Keratinocyte (primary cell): ENCODE measurements around the gene ZCWPW1. TPM values are rescaled to one million over a fixed set of nuclear protein-coding genes. Genes with fewer than 3 reads are reported as not detected.

Experiments
- DNase-seq: peaks from one replicate; pipeline ENCODE4 v3.0.0-alpha.2; 2011; ENCODE audit warnings: low read depth, missing footprints, low spot score
- FAIRE-seq: peaks from 2 replicates; lab custom pipeline; 2011; peaks lifted over from hg19 to GRCh38; lab: Jason Lieb, UNC
- H2AFZ ChIP-seq: 2 replicates; pipeline ENCODE4 v1.6.0; 2012; ENCODE audit warnings: low read length, control low read depth, inconsistent platforms; ENCODE audit not compliant: control insufficient read depth
- H3K27ac ChIP-seq: 2 replicates; pipeline ENCODE4 v1.5.1; 2011; ENCODE audit warnings: low read length; ENCODE audit not compliant: control insufficient read depth, insufficient read depth
- H3K27me3 ChIP-seq: 3 replicates; pipeline ENCODE4 v1.6.0; 2011; ENCODE audit warnings: low read length; ENCODE audit not compliant: control insufficient read depth, insufficient read depth; ENCODE audit errors: extremely low read depth
- H3K36me3 ChIP-seq, 2 experiments: 2 replicates in 1 of 2; 3 replicates in 1 of 2; pipeline ENCODE4 v1.5.1; 2011; ENCODE audit warnings: low read length in 2 of 2, mild to moderate bottlenecking in 1 of 2; ENCODE audit not compliant: control insufficient read depth in 2 of 2, insufficient read depth in 2 of 2; ENCODE audit errors: extremely low read depth in 1 of 2
- H3K4me1 ChIP-seq: 3 replicates; pipeline ENCODE4 v1.5.1; 2011; ENCODE audit warnings: low read length; ENCODE audit not compliant: control insufficient read depth, insufficient read depth; ENCODE audit errors: extremely low read depth
- H3K4me2 ChIP-seq: 3 replicates; pipeline ENCODE4 v1.6.0; 2011; ENCODE audit warnings: low read depth, low read length; ENCODE audit not compliant: control insufficient read depth, insufficient read depth; ENCODE audit errors: extremely low read depth
- H3K4me3 ChIP-seq, 3 experiments: fragments of 200-600 bp in 1 of 3; sonication (generic) in 1 of 3; 2 replicates in 2 of 3; 3 replicates in 1 of 3; pipeline ENCODE4 v1.5.1; 2011 to 2016; ENCODE audit warnings: low read length in 3 of 3, mild to moderate bottlenecking in 3 of 3, control low read depth in 2 of 3, inconsistent platforms in 1 of 3, low read depth in 1 of 3, mixed read lengths in 1 of 3, mixed run types in 1 of 3, moderate library complexity in 1 of 3; ENCODE audit not compliant: control insufficient read depth in 2 of 3, insufficient read depth in 2 of 3; ENCODE audit errors: extremely low read depth in 1 of 3
- H3K79me2 ChIP-seq: 2 replicates; pipeline ENCODE4 v1.6.0; 2012; ENCODE audit warnings: low read length; ENCODE audit not compliant: control insufficient read depth, insufficient read depth
- H3K9ac ChIP-seq: 3 replicates; pipeline ENCODE4 v1.6.0; 2011; ENCODE audit warnings: low read length; ENCODE audit not compliant: control insufficient read depth, insufficient read depth; ENCODE audit errors: extremely low read depth
- H3K9me1 ChIP-seq: 3 replicates; pipeline ENCODE4 v1.6.0; 2011; ENCODE audit warnings: low read length; ENCODE audit not compliant: control insufficient read depth, insufficient read depth; ENCODE audit errors: extremely low read depth
- H3K9me3 ChIP-seq: 2 replicates; pipeline ENCODE4 v1.5.1; 2012; ENCODE audit warnings: low read depth, low read length; ENCODE audit not compliant: control insufficient read depth
- H4K20me1 ChIP-seq: 3 replicates; pipeline ENCODE4 v1.6.0; 2011; ENCODE audit warnings: low read length; ENCODE audit not compliant: control insufficient read depth, insufficient read depth; ENCODE audit errors: extremely low read depth
- EZH2 ChIP-seq: IDR thresholded peaks from one replicate; pipeline ENCODE4 v1.6.1; 2012; ENCODE audit warnings: inconsistent platforms, mild to moderate bottlenecking, low read length, moderate library complexity
- dilution Hi-C: fragments of 300-500 bp; cut with MboI; formaldehyde crosslinking; loops from one replicate; pipeline ENCODE4 v1.7.0; 2020; ENCODE audit warnings: low sequenced_read_pairs; ENCODE audit not compliant: extremely low pct_ligation_motif_present
- polyA plus RNA-seq, 5 experiments: library from polyadenylated mRNA; depleted of rRNA in 3 of 5; stranded (reverse) in 3 of 5; stranded (forward) in 1 of 5; unstranded in 1 of 5; fragments of >200 nt; gene quantifications; 1 replicate in 1 of 5; 2 replicates in 3 of 5; 3 replicates in 1 of 5; pipeline versions ENCODE4 v1.2.1 to v1.2.3, GENCODE V29; 2011 to 2012; ENCODE audit warnings: missing spikeins in 2 of 5, low read depth in 1 of 5, low replicate concordance in 1 of 5
- TF ChIP-seq, protein P1 (sequence below), 3 experiments: IDR thresholded peaks in 1 of 3; conservative IDR thresholded peaks in 1 of 3; optimal IDR thresholded peaks in 1 of 3; 2 replicates in 2 of 3; 3 replicates in 1 of 3; pipeline versions ENCODE3 to v1.5.1; 2011; ENCODE audit warnings: low read length in 3 of 3, mild to moderate bottlenecking in 3 of 3, moderate library complexity in 2 of 3, control low read depth in 1 of 3, inconsistent platforms in 1 of 3; ENCODE audit not compliant: insufficient read depth in 2 of 3; ENCODE audit errors: extremely low read depth in 1 of 3

Gene ZCWPW1
- polyA plus RNA-seq, 1 donor (not counting 4 experiments of a cell fraction or from before 2014, with no cell fraction given) = 1.4 TPM

DNA sequence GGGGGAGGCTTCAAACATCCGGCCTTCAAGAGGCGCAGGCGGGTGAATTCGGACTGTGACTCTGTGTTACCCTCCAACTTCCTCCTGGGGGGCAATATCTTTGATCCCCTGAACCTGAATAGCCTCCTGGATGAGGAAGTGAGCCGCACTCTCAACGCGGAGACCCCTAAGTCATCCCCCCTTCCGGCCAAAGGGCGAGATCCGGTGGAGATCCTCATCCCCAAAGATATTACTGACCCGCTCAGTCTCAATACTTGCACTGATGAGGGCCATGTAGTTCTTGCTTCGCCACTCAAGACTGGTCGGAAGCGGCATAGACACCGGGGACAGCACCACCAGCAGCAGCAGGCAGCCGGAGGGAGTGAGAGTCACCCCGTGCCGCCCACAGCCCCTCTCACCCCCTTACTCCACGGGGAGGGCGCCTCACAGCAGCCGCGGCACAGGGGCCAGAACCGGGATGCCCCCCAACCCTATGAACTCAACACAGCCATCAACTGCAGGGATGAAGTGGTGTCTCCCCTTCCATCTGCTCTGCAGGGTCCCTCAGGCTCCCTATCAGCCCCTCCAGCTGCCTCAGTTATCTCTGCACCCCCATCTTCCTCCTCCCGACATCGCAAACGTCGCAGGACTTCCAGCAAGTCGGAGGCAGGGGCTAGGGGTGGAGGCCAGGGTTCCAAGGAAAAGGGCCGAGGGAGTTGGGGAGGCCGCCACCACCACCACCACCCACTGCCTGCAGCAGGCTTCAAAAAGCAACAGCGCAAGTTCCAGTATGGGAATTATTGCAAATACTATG is 2.2 kb upstream of the ZCWPW1 start:
- dilution Hi-C loops = no loop called here
- Histone ChIP-seq H3K9ac (peak overlapping the region; percentile 99), H3K27ac (peak overlapping the region; percentile 96), H3K9me1 (peaks cover 3% of the 10 kb centered on the region), H3K4me1 (peaks cover 30% of the 10 kb centered on the region), H2AFZ (no peak overlapping the region), H3K27me3 (no peaks in the 10 kb centered on the region), H4K20me1 (peaks cover 4% of the 10 kb centered on the region), H3K4me2 (peak overlapping the region; percentile 96), H3K36me3 (peaks cover 9 to 40% of the 10 kb centered on the region in 2 experiments), H3K79me2 (peaks cover 50% of the 10 kb centered on the region), H3K9me3 (no peaks in the 10 kb centered on the region), H3K4me3 (peak overlapping the region; percentile 72 to 82 (median 74))
- FAIRE-seq (no peak), DNase-seq (no peak)
- TF ChIP-seq, protein P1, sequence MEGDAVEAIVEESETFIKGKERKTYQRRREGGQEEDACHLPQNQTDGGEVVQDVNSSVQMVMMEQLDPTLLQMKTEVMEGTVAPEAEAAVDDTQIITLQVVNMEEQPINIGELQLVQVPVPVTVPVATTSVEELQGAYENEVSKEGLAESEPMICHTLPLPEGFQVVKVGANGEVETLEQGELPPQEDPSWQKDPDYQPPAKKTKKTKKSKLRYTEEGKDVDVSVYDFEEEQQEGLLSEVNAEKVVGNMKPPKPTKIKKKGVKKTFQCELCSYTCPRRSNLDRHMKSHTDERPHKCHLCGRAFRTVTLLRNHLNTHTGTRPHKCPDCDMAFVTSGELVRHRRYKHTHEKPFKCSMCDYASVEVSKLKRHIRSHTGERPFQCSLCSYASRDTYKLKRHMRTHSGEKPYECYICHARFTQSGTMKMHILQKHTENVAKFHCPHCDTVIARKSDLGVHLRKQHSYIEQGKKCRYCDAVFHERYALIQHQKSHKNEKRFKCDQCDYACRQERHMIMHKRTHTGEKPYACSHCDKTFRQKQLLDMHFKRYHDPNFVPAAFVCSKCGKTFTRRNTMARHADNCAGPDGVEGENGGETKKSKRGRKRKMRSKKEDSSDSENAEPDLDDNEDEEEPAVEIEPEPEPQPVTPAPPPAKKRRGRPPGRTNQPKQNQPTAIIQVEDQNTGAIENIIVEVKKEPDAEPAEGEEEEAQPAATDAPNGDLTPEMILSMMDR (optimal IDR thresholded peaks at IDR 0.05 in 1 of 3, IDR thresholded peaks at IDR 0.05 in 1 of 3, conservative IDR thresholded peaks at IDR 0.05 in 1 of 3; ENCODE audit: extremely low read depth in 1 of 3, insufficient read depth in 2 of 3, low read length in 3 of 3) = no peak
- TF ChIP-seq EZH2 = no peak

DNA sequence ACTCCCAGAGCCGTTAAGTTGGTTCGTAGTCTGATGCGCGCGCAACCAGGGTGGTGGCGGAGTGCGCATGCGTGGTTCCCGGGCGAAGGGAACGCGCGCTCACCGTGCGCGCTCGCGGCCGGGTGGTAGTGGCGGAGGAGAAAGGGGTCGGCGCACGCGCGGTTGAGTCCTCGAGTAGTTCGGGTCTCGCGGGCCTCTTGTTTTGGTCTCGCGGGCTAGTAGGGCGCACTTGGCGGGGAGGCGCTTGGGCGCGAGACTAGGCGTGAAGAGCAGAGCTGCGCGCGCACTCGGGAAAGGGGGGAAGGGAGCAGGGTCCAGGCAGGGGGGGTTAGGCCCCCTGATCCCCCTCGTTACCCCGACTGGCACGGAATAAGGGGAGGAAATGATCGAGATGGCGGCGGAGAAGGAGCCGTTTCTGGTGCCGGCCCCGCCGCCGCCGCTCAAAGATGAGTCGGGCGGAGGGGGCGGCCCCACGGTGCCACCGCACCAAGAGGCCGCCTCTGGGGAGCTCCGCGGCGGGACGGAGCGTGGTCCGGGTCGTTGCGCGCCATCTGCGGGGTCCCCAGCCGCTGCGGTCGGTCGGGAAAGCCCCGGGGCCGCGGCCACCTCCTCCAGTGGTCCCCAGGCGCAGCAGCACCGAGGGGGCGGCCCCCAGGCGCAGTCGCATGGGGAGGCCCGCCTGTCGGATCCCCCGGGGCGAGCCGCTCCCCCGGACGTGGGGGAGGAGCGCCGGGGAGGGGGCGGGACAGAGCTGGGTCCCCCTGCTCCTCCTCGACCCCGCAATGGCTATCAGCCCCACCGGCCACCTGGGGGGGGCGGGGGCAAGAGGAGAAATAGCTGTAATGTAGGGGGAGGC is 1.4 kb upstream of the ZCWPW1 start, which contains the start of gene MEPCE:
Gene MEPCE, plus strand, starts transcription at position 195 of the 856 bp plus-strand sequence. Its CDS starts 188 bp downstream, at position 383.
- Histone ChIP-seq H2AFZ (peak within 1 kb of the TSS; percentile 72), H3K9ac (peak within 1 kb of the TSS; percentile 99), H4K20me1 (peaks cover 4% of the 10 kb centered on the region), H3K36me3 (peaks cover 9 to 34% of the 10 kb centered on the region in 2 experiments), H3K79me2 (peaks cover 42% of the 10 kb centered on the region), H3K27ac (peak within 1 kb of the TSS; percentile 96), H3K4me2 (peak within 1 kb of the TSS; percentile 96), H3K27me3 (no peaks in the 10 kb centered on the region), H3K9me3 (no peaks in the 10 kb centered on the region), H3K4me3 (peak within 1 kb of the TSS; percentile 72 to 91 (median 86)), H3K4me1 (peaks cover 25% of the 10 kb centered on the region), H3K9me1 (peaks cover 3% of the 10 kb centered on the region)
- dilution Hi-C loops = no loop called here
- DNase-seq (peak; percentile 69), FAIRE-seq (no peak)
- no peak for TF ChIP-seq EZH2
- TF ChIP-seq, protein P1 (optimal IDR thresholded peaks at IDR 0.05 in 1 of 3, IDR thresholded peaks at IDR 0.05 in 1 of 3, conservative IDR thresholded peaks at IDR 0.05 in 1 of 3; ENCODE audit: extremely low read depth in 1 of 3, insufficient read depth in 2 of 3, low read length in 3 of 3) = no peak
